ENCODE data around the gene FUT2.
"Not testable (repeated sequence)": the region's sequence is repeated elsewhere in the genome, so short reads cannot be mapped to it uniquely, and the experiment has no call there.

Gene FUT2

DNA sequence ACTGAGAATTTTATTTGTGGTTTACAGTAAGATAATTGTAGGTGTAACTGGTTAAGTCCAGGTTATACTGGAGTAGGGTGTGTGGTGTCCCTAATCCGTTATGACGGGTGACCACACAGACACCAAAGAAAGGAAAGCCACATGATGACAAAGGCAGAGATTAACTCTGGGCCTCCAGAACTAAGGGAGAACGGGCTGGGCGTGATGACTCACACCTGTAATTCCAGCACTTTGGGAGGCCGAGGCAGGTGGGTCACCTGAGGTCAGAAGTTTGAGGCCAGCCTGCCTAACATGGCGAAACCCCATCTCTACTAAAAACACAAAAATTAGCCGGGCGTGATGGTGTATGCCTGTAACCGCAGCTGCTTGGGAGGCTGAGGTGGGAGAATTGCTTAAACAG, 10.2 kb upstream of the FUT2 start:
- H3K4me1 ChIP-seq (ENCODE audit: control insufficient read depth in 1 of 2, insufficient read depth in 2 of 2, low read length in 2 of 2), result peaks cover 0 to 8% of the 10 kb centered on the region in 2 donors
- H3K4me3 ChIP-seq (ENCODE audit: low read depth in 1 of 2, low read length in 2 of 2), result no peak overlapping the region
- no peak overlapping the region for H3K27ac ChIP-seq (ENCODE audit: low read length)
- no peaks in the 10 kb centered on the region for H3K9me3 ChIP-seq (ENCODE audit: control insufficient read depth in 1 of 2, low read length in 2 of 2)
- no peaks in the 10 kb centered on the region for H3K27me3 ChIP-seq (ENCODE audit: low read depth, low read length)
- no peaks in the 10 kb centered on the region for H3K36me3 ChIP-seq (ENCODE audit: control insufficient read depth in 1 of 2, insufficient read depth in 2 of 2, low read length in 2 of 2)

DNA sequence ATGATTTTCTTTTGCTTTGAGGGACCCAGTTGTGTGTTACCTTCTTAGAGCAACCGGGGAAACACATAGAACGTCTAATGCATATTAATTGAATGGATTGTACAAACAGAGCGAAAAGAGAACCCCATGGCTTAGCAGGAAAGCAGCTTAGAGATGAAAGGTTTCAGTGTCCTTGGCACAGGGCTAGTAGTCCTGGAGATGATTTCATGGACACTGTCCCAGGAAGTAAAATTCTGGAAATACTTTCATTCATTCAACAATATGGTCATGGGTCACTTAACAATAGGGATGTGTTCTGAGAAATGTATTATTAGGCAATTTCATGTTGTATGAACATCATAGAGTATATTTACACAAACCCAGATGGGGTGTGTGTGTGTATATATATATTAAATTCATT, 9.7 kb upstream of the FUT2 start:
- Histone ChIP-seq H3K27me3 (ENCODE audit: low read depth, low read length) (no peaks in the 10 kb centered on the region), H3K4me1 (ENCODE audit: control insufficient read depth in 1 of 2, insufficient read depth in 2 of 2, low read length in 2 of 2) (peaks cover 0 to 8% of the 10 kb centered on the region in 2 donors), H3K27ac (ENCODE audit: low read length) (no peak overlapping the region), H3K4me3 (ENCODE audit: low read depth in 1 of 2, low read length in 2 of 2) (no peak overlapping the region), H3K9me3 (ENCODE audit: control insufficient read depth in 1 of 2, low read length in 2 of 2) (no peaks in the 10 kb centered on the region), H3K36me3 (ENCODE audit: control insufficient read depth in 1 of 2, insufficient read depth in 2 of 2, low read length in 2 of 2) (no peaks in the 10 kb centered on the region)

DNA sequence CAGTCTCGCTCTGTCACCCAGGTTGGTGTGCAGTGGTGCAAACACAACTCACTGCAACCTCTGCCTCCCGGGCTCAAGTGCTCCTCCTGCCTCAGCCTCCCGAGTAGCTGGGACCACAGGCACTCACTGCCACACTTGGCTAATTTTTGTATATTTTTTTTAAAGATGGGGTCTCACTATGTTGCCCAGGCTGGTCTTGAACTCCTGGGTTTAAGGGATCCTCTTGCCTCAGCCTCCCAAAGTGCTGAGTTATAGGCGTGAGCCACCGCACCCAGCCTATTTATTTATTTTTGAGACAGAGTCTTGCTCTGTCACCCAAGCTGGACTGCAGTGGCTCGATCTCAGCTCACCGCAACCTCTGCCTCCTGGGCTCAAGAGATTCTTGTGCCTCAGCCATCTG, 9.1 kb upstream of the FUT2 start:
- H3K4me3 ChIP-seq (ENCODE audit: low read depth in 1 of 2, low read length in 2 of 2); H3K27ac ChIP-seq (ENCODE audit: low read length); H3K9me3 ChIP-seq (ENCODE audit: control insufficient read depth in 1 of 2, low read length in 2 of 2); H3K4me1 ChIP-seq (ENCODE audit: control insufficient read depth in 1 of 2, insufficient read depth in 2 of 2, low read length in 2 of 2); H3K27me3 ChIP-seq (ENCODE audit: low read depth, low read length); H3K36me3 ChIP-seq (ENCODE audit: control insufficient read depth in 1 of 2, insufficient read depth in 2 of 2, low read length in 2 of 2): not testable (repeated sequence)

GRCh38 chr19:48687776-48688175, 8.0 kb upstream of the FUT2 start:
- H3K36me3 ChIP-seq (ENCODE audit: control insufficient read depth in 1 of 2, insufficient read depth in 2 of 2, low read length in 2 of 2), result no peaks in the 10 kb centered on the region
- no peaks in the 10 kb centered on the region for H3K27me3 ChIP-seq (ENCODE audit: low read depth, low read length)
- no peak overlapping the region for H3K4me3 ChIP-seq (ENCODE audit: low read depth in 1 of 2, low read length in 2 of 2)
- H3K9me3 ChIP-seq (ENCODE audit: control insufficient read depth in 1 of 2, low read length in 2 of 2), result no peaks in the 10 kb centered on the region
- peaks cover 0 to 8% of the 10 kb centered on the region in 2 donors for H3K4me1 ChIP-seq (ENCODE audit: control insufficient read depth in 1 of 2, insufficient read depth in 2 of 2, low read length in 2 of 2)
- no peak overlapping the region for H3K27ac ChIP-seq (ENCODE audit: low read length)

- Histone ChIP-seq H3K4me1 (ENCODE audit: control insufficient read depth in 1 of 2, insufficient read depth in 2 of 2, low read length in 2 of 2) (peaks cover 0 to 4% of the 10 kb centered on the region in 2 donors), H3K4me3 (ENCODE audit: low read depth in 1 of 2, low read length in 2 of 2) (no peak overlapping the region), H3K27ac (ENCODE audit: low read length) (no peak overlapping the region), H3K27me3 (ENCODE audit: low read depth, low read length) (no peaks in the 10 kb centered on the region), H3K36me3 (ENCODE audit: control insufficient read depth in 1 of 2, insufficient read depth in 2 of 2, low read length in 2 of 2) (no peaks in the 10 kb centered on the region), H3K9me3 (ENCODE audit: control insufficient read depth in 1 of 2, low read length in 2 of 2) (no peaks in the 10 kb centered on the region)
Measured at GRCh38 chr19:48689449-48689848, 6.3 kb upstream of the FUT2 start.

- not testable (repeated sequence) for H3K4me1 ChIP-seq (ENCODE audit: control insufficient read depth in 1 of 2, insufficient read depth in 2 of 2, low read length in 2 of 2); H3K27me3 ChIP-seq (ENCODE audit: low read depth, low read length); H3K9me3 ChIP-seq (ENCODE audit: control insufficient read depth in 1 of 2, low read length in 2 of 2); H3K36me3 ChIP-seq (ENCODE audit: control insufficient read depth in 1 of 2, insufficient read depth in 2 of 2, low read length in 2 of 2); H3K4me3 ChIP-seq (ENCODE audit: low read depth in 1 of 2, low read length in 2 of 2); H3K27ac ChIP-seq (ENCODE audit: low read length)
Measured at GRCh38 chr19:48693629-48694028, 2.1 kb upstream of the FUT2 start.

- Histone ChIP-seq H3K4me1 (ENCODE audit: control insufficient read depth in 1 of 2, insufficient read depth in 2 of 2, low read length in 2 of 2) (peaks cover 0 to 4% of the 10 kb centered on the region in 2 donors), H3K27me3 (ENCODE audit: low read depth, low read length) (no peaks in the 10 kb centered on the region), H3K36me3 (ENCODE audit: control insufficient read depth in 1 of 2, insufficient read depth in 2 of 2, low read length in 2 of 2) (no peaks in the 10 kb centered on the region), H3K9me3 (ENCODE audit: control insufficient read depth in 1 of 2, low read length in 2 of 2) (no peaks in the 10 kb centered on the region), H3K27ac (ENCODE audit: low read length) (peak overlapping the region; percentile 86), H3K4me3 (ENCODE audit: low read depth in 1 of 2, low read length in 2 of 2) (peak overlapping the region in 1 of 2 donors; percentile 59)
Measured at GRCh38 chr19:48696353-48697010, 711 bp downstream of the FUT2 start.

GRCh38 chr19:48698046-48698445, 2.3 kb downstream of the FUT2 start:
- peaks cover 0 to 4% of the 10 kb centered on the region in 2 donors for H3K4me1 ChIP-seq (ENCODE audit: control insufficient read depth in 1 of 2, insufficient read depth in 2 of 2, low read length in 2 of 2)
- no peak overlapping the region for H3K27ac ChIP-seq (ENCODE audit: low read length)
- no peaks in the 10 kb centered on the region for H3K36me3 ChIP-seq (ENCODE audit: control insufficient read depth in 1 of 2, insufficient read depth in 2 of 2, low read length in 2 of 2)
- H3K4me3 ChIP-seq (ENCODE audit: low read depth in 1 of 2, low read length in 2 of 2), result no peak overlapping the region
- no peaks in the 10 kb centered on the region for H3K27me3 ChIP-seq (ENCODE audit: low read depth, low read length)
- no peaks in the 10 kb centered on the region for H3K9me3 ChIP-seq (ENCODE audit: control insufficient read depth in 1 of 2, low read length in 2 of 2)

DNA sequence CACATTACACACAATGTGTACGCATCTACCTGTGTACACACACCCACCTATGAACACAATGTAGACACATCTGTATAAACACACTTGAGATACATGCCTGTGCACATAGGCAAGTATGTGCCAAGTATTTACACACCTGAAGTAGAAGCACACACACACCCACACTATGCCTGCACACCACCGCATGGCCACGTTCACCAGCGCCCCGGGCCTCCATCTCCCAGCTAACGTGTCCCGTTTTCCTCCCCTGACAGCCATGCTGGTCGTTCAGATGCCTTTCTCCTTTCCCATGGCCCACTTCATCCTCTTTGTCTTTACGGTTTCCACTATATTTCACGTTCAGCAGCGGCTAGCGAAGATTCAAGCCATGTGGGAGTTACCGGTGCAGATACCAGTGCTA, 6.9 kb downstream of the FUT2 start:
- H3K9me3 ChIP-seq (ENCODE audit: control insufficient read depth in 1 of 2, low read length in 2 of 2), result no peaks in the 10 kb centered on the region
- H3K27ac ChIP-seq (ENCODE audit: low read length), result no peak overlapping the region
- no peak overlapping the region for H3K4me3 ChIP-seq (ENCODE audit: low read depth in 1 of 2, low read length in 2 of 2)
- no peaks in the 10 kb centered on the region for H3K4me1 ChIP-seq (ENCODE audit: control insufficient read depth in 1 of 2, insufficient read depth in 2 of 2, low read length in 2 of 2)
- H3K27me3 ChIP-seq (ENCODE audit: low read depth, low read length), result no peaks in the 10 kb centered on the region
- H3K36me3 ChIP-seq (ENCODE audit: control insufficient read depth in 1 of 2, insufficient read depth in 2 of 2, low read length in 2 of 2), result peaks cover 0 to 9% of the 10 kb centered on the region in 2 donors

DNA sequence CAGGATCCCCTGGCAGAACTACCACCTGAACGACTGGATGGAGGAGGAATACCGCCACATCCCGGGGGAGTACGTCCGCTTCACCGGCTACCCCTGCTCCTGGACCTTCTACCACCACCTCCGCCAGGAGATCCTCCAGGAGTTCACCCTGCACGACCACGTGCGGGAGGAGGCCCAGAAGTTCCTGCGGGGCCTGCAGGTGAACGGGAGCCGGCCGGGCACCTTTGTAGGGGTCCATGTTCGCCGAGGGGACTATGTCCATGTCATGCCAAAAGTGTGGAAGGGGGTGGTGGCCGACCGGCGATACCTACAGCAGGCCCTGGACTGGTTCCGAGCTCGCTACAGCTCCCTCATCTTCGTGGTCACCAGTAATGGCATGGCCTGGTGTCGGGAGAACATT, 7.5 kb downstream of the FUT2 start:
- no peak overlapping the region for H3K4me3 ChIP-seq (ENCODE audit: low read depth in 1 of 2, low read length in 2 of 2)
- H3K4me1 ChIP-seq (ENCODE audit: control insufficient read depth in 1 of 2, insufficient read depth in 2 of 2, low read length in 2 of 2), result no peaks in the 10 kb centered on the region

DNA sequence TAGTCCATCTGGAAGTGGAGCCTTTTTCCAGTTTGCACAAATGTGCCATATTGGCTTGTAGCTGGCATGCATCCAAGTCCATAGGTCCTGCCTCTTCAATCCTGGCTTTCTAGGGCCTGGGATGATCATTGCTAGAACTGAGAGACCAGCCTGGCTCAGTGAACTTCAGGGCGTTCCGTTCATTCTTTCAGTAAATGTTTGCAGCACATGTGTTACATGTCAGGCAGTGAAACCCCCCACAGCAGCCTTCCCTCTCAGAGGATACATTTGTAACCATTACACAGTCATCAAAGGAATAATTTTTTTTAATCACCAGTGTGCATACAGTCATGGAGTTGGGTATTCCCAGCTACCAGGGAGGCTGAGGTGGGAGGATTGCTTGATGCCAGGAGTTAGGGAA, 9.7 kb downstream of the FUT2 start:
- Histone ChIP-seq H3K4me3 (ENCODE audit: low read depth in 1 of 2, low read length in 2 of 2) (no peak overlapping the region), H3K9me3 (ENCODE audit: control insufficient read depth in 1 of 2, low read length in 2 of 2) (no peaks in the 10 kb centered on the region), H3K27me3 (ENCODE audit: low read depth, low read length) (no peaks in the 10 kb centered on the region), H3K4me1 (ENCODE audit: control insufficient read depth in 1 of 2, insufficient read depth in 2 of 2, low read length in 2 of 2) (no peaks in the 10 kb centered on the region), H3K36me3 (ENCODE audit: control insufficient read depth in 1 of 2, insufficient read depth in 2 of 2, low read length in 2 of 2) (peaks cover 0 to 9% of the 10 kb centered on the region in 2 donors), H3K27ac (ENCODE audit: low read length) (no peak overlapping the region)

More for the DNA sequence above, 7.5 kb downstream of the FUT2 start:
- no peaks in the 10 kb centered on the region for H3K27me3 ChIP-seq (ENCODE audit: low read depth, low read length)
- no peak overlapping the region for H3K27ac ChIP-seq (ENCODE audit: low read length)
- no peaks in the 10 kb centered on the region for H3K9me3 ChIP-seq (ENCODE audit: control insufficient read depth in 1 of 2, low read length in 2 of 2)
- H3K36me3 ChIP-seq (ENCODE audit: control insufficient read depth in 1 of 2, insufficient read depth in 2 of 2, low read length in 2 of 2), result peaks cover 0 to 9% of the 10 kb centered on the region in 2 donors

GRCh38 chr19:48708471-48708870, 12.7 kb downstream of the FUT2 start:
- Histone ChIP-seq H3K27me3 (ENCODE audit: low read depth, low read length) (no peaks in the 10 kb centered on the region), H3K9me3 (ENCODE audit: control insufficient read depth in 1 of 2, low read length in 2 of 2) (peaks cover 0 to 3% of the 10 kb centered on the region in 2 donors), H3K4me3 (ENCODE audit: low read depth in 1 of 2, low read length in 2 of 2) (no peak overlapping the region), H3K27ac (ENCODE audit: low read length) (no peak overlapping the region), H3K36me3 (ENCODE audit: control insufficient read depth in 1 of 2, insufficient read depth in 2 of 2, low read length in 2 of 2) (peaks cover 0 to 8% of the 10 kb centered on the region in 2 donors), H3K4me1 (ENCODE audit: control insufficient read depth in 1 of 2, insufficient read depth in 2 of 2, low read length in 2 of 2) (peaks cover 6 to 9% of the 10 kb centered on the region in 2 donors)

Data from muscle layer of duodenum (tissue), 2 donors.